Prostate gland (tissue), 2 donors: ENCODE measurements around the gene MAP6. TPM values are rescaled to one million over a fixed set of nuclear protein-coding genes. Genes with fewer than 3 reads are reported as not detected.

Source experiments
- DNase-seq: peaks from one replicate; pipeline ENCODE4 v3.0.0-alpha.2; 2019; ENCODE audit warnings: low spot score
- H3K27ac ChIP-seq, 2 donors: fragments of 200-600 bp; sonication (generic); 2 replicates each; pipeline ENCODE4 v1.5.1; 2017 to 2019
- H3K27me3 ChIP-seq: fragments of 200-600 bp; sonication (generic); replicated peaks from 2 replicates; pipeline ENCODE4 v1.5.1; 2019; ENCODE audit not compliant: insufficient read depth
- H3K36me3 ChIP-seq, 2 donors: fragments of 200-600 bp; sonication (generic); 1 replicate in 1 of 2; 2 replicates in 1 of 2; pipeline versions ENCODE4 v1.5.1 to v1.8.1; 2017 to 2019
- H3K4me1 ChIP-seq: fragments of 200-600 bp; sonication (generic); replicated peaks from 2 replicates; pipeline ENCODE4 v1.5.1; 2019
- H3K4me3 ChIP-seq, 2 donors: fragments of 200-600 bp; sonication (generic); 2 replicates each; pipeline ENCODE4 v1.5.1; 2017 to 2019
- H3K9me3 ChIP-seq: fragments of 200-600 bp; sonication (generic); 2 replicates; pipeline ENCODE4 v1.5.1; 2017
- POLR2A ChIP-seq: fragments of 450-650 bp; IDR thresholded peaks from one replicate; pipeline ENCODE4 v1.6.1; 2016; ENCODE audit warnings: antibody characterized with exemption, mild to moderate bottlenecking
- POLR2AphosphoS5 ChIP-seq: sonication (generic); formaldehyde crosslinking; IDR thresholded peaks from one replicate; pipeline ENCODE4 v1.6.1; 2017; ENCODE audit warnings: antibody characterized with exemption
- WGBS: methylation state at CpG from one replicate; pipeline ENCODE4 v1.1.5; 2018; 5-methylcytosine and 5-hydroxymethylcytosine counted together
- intact Hi-C: fragments of 100-400 bp; cut with DNase I; formaldehyde crosslinking; loops from one replicate; pipeline ENCODE4 v1.14.2; 2022
- total RNA-seq, 2 donors: library from RNA; depleted of rRNA; stranded (reverse); fragments of >200 nt; gene quantifications; one replicate each; pipeline ENCODE4 v1.1.0, GENCODE V29; 2016
- TF ChIP-seq, protein P1 (sequence below), 4 experiments: fragments of 200-600 bp in 2 of 4; fragments of 450-650 bp in 2 of 4; sonication (generic) in 2 of 4; IDR thresholded peaks; 1 replicate in 3 of 4; 2 replicates in 1 of 4; pipeline ENCODE4 v1.5.1; 2016 to 2019; ENCODE audit warnings: antibody characterized with exemption in 4 of 4, mild to moderate bottlenecking in 2 of 4, moderate library complexity in 2 of 4

MAP6 gene
- total RNA-seq, 2 donors from 2014 or later = 15.8 to 21.5 TPM

DNA sequence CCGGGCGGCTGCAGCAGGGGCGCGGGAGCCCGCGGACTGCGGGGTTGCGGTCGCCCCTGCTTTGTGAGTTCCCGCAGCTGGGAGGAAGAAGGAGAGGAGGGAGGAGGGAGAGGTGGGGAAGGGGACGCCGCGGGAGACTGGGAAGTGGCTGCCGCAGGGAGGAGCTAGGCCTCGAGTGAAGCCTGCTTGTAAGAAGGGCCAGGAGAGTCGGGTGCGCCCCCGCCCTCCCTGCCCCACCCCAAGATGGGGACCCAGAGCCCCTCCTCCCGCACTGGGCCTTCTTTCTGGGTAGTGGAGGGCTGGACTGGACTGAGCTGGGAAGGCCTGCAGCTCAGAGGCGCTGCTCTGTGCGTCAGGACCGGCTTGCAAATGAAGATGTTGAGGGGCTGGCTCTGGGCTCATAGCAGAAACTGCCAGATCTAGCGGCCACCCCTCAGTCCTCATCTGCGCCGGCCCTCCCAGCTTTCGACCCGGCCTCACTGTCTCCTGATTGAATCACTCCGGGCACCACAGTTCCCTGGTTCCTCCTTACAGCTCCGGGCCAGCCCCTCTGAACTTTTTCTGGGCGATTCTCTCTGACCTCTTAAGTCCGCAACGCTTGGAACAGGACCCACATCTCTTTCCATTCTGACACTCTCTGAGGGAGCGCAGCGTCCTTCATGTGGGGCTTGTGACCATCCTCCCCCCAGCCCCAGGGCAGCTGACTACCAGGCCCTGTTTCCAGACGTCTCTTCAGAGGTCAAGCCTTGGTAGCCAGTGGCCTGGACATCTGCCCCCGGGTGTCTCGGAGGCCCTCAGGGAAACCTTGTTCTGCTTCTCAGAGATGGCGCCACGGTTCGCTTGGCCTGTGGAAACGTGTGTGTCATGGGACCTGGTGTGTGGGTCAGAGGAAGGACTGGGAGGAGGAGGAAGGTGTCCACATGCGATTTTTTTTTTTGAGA lies 84.8 kb downstream of the MAP6 start:
- peak overlapping the region; percentile 87 to 89 for H3K27ac ChIP-seq
- intact Hi-C loops = loop anchor here (10.0 kb wide), 1 partner anchor 81 kb away; the partner anchor contains the start of gene MAP6
- peak; percentile 39 for DNase-seq
- no peaks in the 10 kb centered on the region for H3K9me3 ChIP-seq
- 31% methylated on average over 37 of the region's 42 CpGs for WGBS
- TF ChIP-seq POLR2AphosphoS5 (no peak), POLR2A (peak; percentile 10)
- TF ChIP-seq, protein P1, sequence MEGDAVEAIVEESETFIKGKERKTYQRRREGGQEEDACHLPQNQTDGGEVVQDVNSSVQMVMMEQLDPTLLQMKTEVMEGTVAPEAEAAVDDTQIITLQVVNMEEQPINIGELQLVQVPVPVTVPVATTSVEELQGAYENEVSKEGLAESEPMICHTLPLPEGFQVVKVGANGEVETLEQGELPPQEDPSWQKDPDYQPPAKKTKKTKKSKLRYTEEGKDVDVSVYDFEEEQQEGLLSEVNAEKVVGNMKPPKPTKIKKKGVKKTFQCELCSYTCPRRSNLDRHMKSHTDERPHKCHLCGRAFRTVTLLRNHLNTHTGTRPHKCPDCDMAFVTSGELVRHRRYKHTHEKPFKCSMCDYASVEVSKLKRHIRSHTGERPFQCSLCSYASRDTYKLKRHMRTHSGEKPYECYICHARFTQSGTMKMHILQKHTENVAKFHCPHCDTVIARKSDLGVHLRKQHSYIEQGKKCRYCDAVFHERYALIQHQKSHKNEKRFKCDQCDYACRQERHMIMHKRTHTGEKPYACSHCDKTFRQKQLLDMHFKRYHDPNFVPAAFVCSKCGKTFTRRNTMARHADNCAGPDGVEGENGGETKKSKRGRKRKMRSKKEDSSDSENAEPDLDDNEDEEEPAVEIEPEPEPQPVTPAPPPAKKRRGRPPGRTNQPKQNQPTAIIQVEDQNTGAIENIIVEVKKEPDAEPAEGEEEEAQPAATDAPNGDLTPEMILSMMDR (IDR thresholded peaks at IDR 0.05) = no peak
- H3K4me3 ChIP-seq = peak overlapping the region; percentile 57 to 67
- H3K27me3 ChIP-seq = no peaks in the 10 kb centered on the region
- no peaks in the 10 kb centered on the region for H3K36me3 ChIP-seq
- no peaks in the 10 kb centered on the region for H3K4me1 ChIP-seq

DNA sequence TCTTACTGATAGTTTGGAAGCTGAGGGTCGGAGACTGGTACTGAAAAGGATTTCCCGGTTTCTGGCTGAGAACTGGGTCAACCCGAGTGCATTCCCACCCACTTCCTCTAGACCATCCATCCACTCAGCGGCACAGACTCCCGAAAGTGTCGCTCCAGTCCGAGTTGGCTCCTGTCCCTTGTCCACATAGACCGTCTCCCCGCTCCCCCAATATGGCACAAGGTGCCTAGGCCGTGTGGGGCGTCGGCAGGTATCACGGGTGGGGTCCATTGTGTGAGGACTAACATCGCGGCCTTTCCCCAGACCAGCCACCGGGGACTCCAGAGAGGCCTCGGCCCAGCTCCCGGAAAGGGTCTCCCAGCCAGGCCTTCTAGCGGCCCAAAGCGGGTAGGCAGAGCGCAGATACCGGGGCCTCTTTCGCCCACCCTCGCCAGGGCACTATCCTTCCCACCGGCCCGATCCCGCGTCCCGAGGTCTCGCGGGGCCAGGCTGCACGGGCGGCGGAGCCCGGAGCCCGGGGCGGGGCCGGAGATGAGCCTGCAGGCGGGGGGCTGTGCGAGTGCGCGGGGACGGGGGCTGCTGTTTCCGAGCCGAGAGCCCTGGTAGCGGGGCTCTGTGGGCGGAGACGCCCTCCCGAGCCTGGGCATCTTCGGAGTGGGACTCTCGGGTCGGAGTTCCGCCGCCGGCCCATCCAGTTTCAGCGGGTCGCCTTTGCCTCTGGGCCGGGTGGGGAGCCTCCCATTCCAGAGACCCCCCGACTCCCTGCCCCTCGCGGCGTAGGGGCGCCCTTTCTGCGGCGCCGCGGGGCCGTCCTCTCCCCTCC lies 85.7 kb downstream of the MAP6 start:
- no peaks in the 10 kb centered on the region for H3K9me3 ChIP-seq
- intact Hi-C loops = loop anchor here (10.0 kb wide), 1 partner anchor 82 kb away; the partner anchor contains the start of gene MAP6
- DNase-seq = no peak
- TF ChIP-seq POLR2A (no peak), POLR2AphosphoS5 (no peak)
- TF ChIP-seq, protein P1 (IDR thresholded peaks at IDR 0.05) = peak in 2 of 4 experiments; percentile 20 to 44
- 1% methylated on average over 46 of the region's 68 CpGs for WGBS
- no peaks in the 10 kb centered on the region for H3K27me3 ChIP-seq
- no peaks in the 10 kb centered on the region for H3K36me3 ChIP-seq
- H3K4me1 ChIP-seq = no peaks in the 10 kb centered on the region
- peak overlapping the region; percentile 57 to 67 for H3K4me3 ChIP-seq
- H3K27ac ChIP-seq = peak overlapping the region; percentile 87 to 89

DNA sequence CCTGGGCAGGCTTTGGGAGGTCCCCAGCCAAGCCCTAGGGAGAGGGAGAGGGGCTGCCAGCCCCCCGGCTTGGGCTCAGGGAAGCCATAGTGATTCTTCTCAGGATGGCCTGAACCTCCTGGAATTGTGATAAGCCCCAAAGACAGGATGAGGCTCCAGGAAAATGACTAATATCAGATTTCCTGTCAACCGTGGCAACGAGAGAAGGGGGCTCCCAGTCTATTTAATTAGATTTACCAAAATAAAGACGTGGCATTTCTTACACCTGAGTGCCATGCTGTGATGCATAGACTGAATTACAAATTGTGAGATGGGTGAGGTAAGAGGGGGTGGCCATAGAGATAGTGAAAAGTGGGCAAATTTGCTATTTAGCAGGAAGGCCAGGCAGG lies 86.3 kb downstream of the MAP6 start:
- peak overlapping the region; percentile 87 to 89 for H3K27ac ChIP-seq
- H3K4me3 ChIP-seq = peak overlapping the region; percentile 57 to 67
- H3K4me1 ChIP-seq = no peaks in the 10 kb centered on the region
- no peak for TF ChIP-seq POLR2A
- TF ChIP-seq POLR2AphosphoS5 = no peak
- TF ChIP-seq, protein P1 (IDR thresholded peaks at IDR 0.05) = no peak
- DNase-seq = no peak
- WGBS = 45% methylated on average over 4 of the region's 4 CpGs
- intact Hi-C loops = loop anchor here (10.0 kb wide), 1 partner anchor 82 kb away; the partner anchor contains the start of gene MAP6
- no peaks in the 10 kb centered on the region for H3K36me3 ChIP-seq
- H3K27me3 ChIP-seq = no peaks in the 10 kb centered on the region
- no peaks in the 10 kb centered on the region for H3K9me3 ChIP-seq

DNA sequence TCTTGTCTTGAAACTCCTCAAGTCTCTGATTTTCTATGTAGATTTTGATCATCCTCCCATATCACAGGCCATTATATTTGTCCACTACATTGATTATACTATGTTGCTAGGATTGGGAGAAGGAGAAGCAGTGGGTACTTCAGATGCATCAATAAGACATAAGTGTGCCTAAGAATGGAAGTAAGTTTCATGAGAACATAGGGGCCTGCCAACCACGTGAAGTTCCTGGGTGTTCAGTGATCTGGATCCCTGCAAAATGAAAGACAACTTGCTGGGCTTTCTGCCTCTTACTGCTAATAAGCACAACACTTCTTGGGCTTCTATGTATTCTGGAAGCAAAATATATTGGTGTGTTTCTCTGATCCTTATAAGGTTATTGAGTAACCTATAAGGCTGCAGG lies 89.0 kb downstream of the MAP6 start:
- intact Hi-C loops = loop anchor here (10.0 kb wide), 1 partner anchor 85 kb away; the partner anchor contains the start of gene MAP6
- TF ChIP-seq POLR2AphosphoS5 (no peak), POLR2A (no peak)
- TF ChIP-seq, protein P1 (IDR thresholded peaks at IDR 0.05) = no peak
- WGBS = 85% methylated on average over 1 of the region's 1 CpG

More for the DNA sequence above, 89.0 kb downstream of the MAP6 start:
- H3K4me1 ChIP-seq = no peaks in the 10 kb centered on the region
- DNase-seq = no peak
- no peak overlapping the region for H3K4me3 ChIP-seq
- no peaks in the 10 kb centered on the region for H3K36me3 ChIP-seq
- H3K9me3 ChIP-seq = no peaks in the 10 kb centered on the region
- no peak overlapping the region for H3K27ac ChIP-seq
- no peaks in the 10 kb centered on the region for H3K27me3 ChIP-seq
